ENCODE measurements around the gene WDR27.

DNA sequence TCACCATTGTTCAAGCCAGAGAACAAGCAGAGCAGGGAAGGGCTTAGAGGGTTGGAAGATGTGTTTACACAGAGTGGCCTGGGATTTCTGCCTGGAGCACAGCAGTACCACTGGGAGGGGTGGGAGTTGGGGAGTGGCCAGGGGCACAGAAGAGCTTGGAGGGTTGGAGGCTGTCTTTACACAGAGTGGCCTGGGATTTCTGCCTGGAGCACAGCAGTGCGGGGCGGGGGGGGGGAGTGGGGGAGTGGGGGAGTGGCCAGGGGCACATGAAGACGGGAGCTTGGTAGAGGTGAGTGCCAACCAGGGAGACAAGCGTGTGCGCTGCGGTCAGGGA is 50.9 kb downstream of the WDR27 start:
- no peak for TF ChIP-seq POLR2A (IDR thresholded peaks at IDR 0.05; ENCODE audit: low read length)
- no peak for TF ChIP-seq GATA1 (IDR thresholded peaks at IDR 0.05; ENCODE audit: low read depth, low read length)

All from erythroblast (primary cell).